Inferior parietal cortex (tissue), 1 donor: Measurements from ENCODE around the gene EMC10.

Source experiments
- DNase-seq: peaks from one replicate; pipeline ENCODE4 v3.0.0-alpha.2; 2016; ENCODE audit errors: extremely low spot score

The EMC10 gene

DNA sequence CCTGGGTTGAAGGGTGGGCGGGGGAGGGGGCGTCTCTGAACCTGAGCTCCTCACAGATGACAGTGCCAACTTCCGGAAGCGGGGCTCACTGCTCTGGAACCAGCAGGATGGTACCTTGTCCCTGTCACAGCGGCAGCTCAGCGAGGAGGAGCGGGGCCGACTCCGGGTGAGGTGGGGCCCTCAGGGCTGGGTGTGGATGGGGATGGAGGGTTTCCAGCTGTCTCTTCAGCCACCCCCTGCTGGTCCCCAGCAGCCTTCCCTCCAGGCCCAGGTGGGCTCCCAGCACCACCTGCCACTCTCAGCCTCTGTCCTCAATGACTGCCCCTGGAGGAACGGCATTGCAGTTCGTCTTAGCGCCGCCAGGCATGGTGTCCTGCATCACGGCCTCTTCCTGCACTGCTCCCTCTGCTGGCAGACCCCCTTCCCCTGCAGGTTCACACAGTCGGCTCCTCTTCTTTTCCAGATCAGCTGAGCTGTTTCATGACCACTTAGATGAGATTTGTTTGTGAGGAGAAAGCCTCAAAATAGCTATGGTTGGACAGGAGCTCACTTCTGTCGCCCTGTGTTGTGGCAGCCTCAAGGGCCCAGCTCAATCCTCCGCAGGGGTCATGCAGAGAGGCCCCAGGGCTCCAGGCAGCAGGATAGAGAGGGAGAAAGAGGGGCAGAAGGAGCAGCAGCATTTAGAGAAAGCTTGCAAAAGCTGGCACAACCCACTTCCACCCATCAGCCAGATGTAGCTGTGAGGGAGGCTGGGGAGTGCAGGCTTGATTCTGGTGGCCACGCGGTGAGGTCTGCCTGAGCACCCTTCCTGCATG, 2.8 kb downstream of the EMC10 start:
- DNase-seq = no peak

DNA sequence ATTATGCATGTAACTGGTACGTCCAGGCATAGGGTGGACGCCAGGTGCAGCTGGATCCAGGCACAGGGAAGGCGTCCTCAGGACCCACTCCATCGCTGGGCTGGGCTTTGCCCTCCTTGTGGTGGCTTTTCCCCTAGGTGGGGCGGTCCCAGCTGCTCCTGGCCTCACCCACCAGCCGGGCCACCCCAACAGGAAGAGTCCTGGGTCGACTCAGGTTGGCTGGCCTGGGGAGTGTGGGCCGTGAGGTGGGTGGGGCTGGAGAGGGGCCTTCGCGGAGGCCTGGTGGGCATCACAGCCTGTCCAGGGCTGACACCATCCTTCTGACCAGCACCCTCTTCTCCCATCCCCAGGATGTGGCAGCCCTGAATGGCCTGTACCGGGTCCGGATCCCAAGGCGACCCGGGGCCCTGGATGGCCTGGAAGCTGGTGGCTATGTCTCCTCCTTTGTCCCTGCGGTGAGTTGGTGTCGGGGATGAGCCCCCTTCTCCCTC, 3.5 kb downstream of the EMC10 start:
- DNase-seq = no peak

DNA sequence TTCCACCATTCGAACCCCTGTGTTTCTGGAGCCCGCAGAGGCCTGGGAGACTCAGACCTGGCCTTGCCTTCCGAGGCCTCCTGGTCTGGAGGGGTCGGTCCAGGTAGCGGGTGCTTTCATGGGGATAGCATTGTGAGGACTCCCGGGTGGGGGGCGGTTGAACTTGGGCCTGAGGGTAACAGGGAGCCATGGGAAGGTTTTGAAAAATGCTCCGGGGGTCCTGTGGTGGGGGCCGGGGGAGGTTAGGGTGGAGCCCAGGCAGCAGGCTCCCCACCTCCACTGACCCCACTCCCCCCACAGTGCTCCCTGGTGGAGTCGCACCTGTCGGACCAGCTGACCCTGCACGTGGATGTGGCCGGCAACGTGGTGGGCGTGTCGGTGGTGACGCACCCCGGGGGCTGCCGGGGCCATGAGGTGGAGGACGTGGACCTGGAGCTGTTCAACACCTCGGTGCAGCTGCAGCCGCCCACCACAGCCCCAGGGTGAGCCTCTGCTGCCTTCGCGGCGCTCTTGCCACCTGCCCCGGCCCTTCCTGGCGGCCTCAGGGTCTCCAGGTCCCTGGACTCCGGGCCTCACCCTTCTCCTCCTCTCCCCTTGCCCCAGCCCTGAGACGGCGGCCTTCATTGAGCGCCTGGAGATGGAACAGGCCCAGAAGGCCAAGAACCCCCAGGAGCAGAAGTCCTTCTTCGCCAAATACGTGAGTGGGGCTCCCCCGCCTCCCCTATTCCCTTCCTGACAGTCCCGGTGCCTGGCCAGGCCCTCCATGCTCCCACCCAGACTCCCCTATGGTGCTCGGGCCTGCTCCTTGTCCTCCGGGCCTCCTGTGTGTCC, 4.2 kb downstream of the EMC10 start:
- DNase-seq = no peak

DNA sequence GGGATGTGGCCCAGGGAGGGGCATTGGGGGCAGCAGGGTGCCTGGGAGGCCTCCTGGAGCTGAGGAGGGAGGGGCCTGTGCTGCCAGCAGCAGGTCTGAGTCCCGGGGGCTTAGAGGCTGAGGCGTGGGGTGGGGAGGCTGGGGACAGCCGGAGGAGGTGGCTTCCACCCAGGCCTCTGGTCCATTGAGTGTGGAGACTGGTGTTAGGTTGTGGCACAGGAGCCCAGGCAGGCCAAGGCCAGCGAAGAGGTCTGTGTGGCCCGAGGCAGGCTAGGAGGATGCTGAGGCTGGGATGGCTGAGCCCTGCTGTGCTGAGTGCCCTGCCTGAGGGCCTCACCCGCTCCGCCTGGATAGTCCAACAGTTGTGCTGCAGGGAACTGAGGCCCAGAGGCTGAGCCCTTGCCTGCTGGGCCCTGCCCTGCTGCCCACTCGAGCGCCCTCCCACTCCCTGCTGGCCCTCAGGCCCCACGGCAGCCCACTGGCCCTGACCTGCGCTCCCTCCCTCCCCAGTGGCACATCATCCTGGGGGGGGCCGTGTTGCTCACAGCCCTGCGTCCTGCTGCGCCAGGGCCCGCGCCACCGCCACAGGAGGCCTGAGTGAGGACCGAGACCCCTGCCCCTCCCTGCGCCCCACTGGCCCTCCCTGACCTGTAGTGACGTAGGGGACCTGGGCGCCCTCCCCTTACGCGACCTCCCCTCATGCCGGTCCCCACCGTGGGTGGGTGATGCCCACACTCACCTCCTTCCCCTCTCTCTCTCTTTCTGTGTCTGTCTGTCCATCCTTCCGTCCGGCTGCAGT, 5.2 kb downstream of the EMC10 start:
- no peak for DNase-seq

DNA sequence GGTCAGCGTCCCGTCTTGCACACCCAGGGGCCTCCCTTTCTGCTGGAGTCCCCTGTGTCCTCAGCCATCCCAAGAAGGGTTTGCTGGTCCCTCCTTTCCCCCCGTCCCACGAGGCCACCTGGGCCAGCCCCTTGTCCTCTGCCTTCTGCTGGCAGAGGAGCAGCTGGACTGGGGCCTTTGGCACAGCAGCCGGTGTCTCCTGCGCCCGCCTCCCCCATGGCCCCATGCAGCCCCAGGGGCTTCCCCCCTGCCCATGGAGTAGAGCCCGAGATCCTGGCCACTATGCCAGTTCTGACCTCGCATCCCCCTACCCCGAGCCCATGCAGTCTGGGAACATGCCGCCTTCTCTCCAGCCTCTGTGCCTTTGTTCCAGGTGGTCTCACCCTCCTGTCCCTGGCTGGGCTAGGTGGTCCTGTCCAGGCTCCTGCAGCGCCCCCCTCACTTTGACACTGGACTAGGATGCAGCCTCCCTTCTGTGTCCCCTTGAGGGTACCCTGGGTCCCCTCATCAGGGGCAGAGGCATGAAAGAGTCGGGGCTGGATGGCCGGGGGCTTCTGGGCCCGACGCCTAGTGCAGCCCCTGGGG, 6.1 kb downstream of the EMC10 start:
- DNase-seq = no peak

DNA sequence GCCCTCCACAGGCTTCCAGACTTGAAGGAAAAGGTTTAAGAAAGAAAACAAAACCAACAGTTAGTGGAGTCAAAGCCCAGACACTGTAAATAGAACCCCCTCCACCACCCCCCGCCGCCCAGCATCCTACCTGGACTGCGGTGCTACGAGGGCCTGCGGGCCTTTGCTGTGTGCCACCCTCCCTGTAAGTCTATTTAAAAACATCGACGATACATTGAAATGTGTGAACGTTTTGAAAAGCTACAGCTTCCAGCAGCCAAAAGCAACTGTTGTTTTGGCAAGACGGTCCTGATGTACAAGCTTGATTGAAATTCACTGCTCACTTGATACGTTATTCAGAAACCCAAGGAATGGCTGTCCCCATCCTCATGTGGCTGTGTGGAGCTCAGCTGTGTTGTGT, 6.6 kb downstream of the EMC10 start:
- DNase-seq = no peak

DNA sequence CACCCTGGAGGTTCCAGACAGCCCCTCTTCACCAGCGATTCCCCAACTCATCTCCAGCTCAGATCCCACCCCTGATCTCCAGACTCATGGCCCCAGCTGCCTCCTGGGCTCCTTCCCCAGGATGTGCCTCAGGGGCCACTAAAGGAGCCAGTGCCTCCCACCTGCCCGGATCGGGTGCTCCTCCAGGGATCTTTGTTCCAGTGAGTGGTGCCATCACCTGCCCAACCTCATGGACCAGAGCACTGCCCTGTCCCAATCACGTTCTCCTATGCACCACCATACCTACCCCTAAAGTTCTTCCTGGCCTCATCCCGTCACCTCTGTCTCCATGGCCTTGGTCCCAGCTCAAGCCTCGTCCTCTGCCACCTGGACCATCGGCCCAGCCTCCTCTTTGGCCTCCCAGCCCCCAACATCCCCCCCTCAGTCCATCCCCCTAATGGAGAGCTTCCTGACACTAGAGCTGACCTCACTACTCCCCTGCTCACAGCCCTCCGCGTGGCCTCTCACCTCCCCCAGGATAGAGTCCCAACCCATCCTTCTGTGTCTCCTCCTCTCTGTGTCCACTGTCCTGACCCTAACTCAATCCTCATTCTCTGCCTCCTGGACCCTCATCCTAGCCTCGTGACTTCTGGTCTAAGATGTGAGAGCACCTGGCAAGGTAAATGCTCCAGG, 9.1 kb downstream of the EMC10 start:
- no peak for DNase-seq

DNA sequence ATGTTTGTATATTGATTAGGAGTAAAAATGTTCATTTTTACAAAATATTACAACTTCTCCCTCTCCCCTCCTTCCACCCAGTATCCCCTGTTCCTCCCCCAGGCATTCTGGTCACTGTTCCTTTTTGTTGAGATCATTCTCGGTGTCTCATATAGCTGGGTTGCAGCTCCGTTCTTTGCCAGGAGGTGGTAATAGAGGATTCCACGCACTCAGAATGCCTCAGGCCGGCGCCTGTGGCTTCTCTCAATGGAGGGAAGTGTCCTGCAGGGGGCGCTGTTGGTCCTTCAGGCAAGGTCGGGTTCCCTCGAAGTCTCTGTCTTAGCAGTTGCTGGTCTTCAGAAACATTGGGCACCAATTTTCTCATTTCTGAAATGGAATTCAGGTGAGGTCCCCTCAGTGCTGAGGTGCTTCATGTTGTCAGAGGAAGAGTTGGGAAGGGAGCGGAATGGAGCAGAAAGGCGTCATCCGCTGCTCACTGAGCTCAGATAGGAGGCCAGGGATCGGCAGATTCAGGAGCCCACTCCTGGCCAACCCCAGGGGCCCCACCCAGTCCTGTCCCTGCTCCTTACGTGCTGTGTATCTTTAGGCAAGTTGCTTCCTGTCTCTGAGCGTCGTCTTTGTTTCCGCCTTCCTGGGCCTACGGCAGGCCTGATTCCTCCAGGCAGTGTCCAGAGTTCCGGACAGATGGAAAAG, 10.7 kb downstream of the EMC10 start:
- DNase-seq = no peak

DNA sequence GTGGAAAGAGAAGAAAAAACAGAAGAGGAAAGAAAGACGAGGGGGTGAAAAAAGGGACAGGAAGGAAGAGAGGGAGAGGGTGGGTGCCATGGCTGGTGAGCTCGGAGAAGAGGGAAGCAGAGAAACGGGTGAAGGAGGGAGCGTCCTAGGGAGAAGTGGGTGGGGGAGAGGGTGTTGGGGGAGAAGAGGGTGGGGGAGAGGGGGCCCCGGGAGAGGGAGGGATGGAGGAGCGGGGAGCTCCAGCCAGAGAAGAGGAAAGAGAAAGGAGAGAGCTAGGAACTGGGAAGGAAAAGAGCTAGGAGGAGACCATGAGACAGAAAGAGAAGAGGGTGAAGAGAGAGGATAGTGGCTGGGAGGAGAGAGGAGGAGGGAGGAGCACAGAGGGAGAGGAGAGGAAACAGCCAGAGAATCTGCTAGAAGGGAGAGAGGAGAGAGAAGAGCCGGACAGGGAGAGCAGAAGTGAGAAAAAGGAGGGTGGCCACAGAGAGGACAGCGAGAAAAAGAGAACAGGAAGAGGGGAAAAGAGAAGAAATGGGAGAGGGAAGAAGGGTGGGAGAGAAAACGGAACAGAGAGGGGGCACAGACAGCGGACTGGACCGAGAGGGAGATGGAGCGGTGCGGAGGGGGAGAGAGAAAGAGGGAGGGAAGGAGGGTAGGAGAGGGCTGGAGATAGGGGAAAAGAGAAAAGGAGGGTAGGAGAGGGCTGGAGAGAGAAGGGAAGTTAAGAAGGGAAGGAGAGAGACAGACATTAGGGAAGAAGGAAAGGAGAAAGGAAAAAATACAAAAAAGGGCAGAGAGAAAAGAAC, 12.3 kb downstream of the EMC10 start:
- DNase-seq = no peak

DNA sequence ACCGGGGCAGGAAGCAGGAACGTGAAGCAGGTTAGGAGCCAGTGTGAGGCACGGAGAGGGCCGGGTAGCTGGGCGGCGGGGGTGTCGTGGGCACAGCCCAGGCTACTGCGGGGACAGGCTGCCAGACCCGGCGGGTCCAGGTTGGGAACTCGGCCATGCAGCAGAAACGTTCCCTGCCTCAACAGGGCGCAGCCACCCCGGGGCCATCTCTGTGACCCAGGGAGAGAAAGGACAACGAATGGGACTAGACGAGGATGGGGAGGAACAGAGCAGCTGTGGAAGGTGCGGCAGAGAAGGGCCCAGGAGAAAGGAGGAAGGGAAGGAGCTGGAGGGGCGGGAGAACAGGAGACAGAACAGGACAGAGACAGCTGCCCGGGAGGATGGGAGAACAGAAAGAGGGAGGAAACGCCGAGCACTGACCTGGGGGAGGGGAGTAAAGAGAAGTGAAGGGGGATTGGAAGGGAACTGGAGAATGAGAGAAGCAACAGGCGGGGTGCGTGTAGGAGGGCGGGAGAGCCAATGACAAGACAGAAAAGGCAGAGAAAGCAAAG, 13.2 kb downstream of the EMC10 start:
- no peak for DNase-seq

DNA sequence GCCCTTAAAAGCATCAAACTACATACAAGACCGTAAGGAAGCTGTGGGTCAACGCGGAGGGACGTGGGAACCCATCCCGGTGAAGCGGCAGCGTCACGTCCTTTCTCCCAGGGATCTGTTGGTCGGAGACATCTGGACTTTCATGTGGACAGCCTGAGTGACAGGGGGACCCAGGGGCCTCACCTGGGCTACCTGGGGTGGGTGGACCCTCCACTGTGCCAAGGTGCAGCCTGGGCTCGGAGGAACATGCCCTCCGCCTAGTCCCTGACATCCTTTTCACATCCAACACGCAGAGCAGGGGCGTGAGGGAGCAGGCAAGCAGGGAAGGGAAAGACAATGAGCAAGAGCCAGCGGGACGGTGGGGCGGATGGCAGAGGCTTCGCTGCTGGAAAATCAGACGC, 14.1 kb downstream of the EMC10 start:
- no peak for DNase-seq

DNA sequence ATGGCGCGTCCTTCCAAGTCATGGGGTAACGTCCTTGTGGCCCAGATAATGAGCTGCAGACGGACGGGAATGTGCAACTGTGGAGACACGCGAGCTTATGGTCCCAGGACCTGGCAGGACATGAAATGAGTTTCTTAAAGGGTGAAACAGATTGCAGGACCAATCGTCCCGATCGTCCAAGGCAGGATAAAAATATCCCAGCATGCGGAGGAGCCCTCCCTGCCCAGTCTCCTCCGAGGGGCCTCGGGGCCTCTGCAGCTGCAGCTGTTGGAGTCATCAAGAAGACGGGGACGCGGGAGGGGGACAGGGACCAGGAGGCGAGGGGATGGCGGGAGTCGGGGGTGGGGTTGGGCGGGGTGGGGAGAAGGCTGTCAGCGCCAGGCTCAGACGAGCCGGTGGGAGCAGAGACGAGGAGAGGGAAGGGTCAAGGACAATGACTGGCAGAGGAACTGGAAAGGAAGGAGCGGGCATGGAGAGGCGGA, 14.7 kb downstream of the EMC10 start:
- no peak for DNase-seq

DNA sequence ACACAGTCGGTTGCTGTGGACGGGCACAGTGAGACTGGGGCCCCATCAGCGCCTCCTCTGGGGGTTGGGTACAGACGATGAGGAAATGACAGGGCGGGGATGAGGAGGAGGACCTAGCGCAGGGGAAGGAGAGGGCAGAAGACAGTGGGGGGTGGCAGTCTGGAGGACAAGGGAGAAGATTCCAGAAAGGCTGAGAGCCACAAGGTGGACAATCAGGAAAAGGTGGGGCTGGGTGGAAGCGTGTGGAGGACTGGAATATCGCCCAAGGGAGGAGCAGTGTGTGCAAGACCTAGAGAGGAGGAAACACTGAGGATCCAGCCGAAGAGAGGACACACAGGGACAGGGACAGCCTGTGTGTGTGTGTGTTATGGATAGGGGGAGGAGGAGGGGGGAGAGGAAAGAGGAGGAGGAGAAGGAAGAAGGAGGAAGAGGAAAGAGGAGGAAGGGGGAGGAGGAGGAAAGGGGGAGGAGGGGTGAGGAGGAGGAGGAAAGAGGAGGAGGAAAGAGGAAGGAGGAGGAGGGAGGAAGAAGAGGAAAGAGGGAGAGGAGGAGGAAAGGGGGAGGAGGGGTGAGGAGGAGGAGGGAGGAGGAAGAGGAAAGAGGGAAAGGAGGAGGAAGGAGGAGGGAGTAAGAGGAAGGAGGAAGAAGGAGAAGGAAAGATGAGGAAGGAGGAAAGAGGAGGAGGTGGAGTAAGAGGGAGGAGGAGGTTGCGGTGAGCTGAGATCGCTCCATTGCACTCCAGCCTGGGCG, 16.2 kb downstream of the EMC10 start:
- DNase-seq = no peak

DNA sequence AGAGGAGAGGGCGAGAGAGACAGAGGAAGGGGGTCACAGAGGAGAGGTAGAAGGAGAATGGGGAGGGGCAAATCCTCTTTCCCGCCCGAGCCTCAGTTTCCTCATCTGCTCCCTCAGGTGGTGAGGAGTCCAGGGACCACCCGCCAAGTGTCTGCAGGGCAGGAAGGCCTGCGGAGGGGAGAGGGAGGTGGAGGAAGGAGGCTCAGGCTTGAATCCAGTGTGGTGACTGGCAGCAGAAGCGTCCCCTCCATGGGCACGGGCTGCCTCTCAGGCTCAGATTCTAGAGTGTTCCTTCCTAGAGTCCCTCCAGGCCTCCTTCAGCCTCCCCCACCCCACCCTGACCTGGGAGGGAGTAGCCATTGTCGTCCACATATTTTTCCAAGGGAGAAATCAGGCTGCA, 16.9 kb downstream of the EMC10 start:
- DNase-seq = no peak

DNA sequence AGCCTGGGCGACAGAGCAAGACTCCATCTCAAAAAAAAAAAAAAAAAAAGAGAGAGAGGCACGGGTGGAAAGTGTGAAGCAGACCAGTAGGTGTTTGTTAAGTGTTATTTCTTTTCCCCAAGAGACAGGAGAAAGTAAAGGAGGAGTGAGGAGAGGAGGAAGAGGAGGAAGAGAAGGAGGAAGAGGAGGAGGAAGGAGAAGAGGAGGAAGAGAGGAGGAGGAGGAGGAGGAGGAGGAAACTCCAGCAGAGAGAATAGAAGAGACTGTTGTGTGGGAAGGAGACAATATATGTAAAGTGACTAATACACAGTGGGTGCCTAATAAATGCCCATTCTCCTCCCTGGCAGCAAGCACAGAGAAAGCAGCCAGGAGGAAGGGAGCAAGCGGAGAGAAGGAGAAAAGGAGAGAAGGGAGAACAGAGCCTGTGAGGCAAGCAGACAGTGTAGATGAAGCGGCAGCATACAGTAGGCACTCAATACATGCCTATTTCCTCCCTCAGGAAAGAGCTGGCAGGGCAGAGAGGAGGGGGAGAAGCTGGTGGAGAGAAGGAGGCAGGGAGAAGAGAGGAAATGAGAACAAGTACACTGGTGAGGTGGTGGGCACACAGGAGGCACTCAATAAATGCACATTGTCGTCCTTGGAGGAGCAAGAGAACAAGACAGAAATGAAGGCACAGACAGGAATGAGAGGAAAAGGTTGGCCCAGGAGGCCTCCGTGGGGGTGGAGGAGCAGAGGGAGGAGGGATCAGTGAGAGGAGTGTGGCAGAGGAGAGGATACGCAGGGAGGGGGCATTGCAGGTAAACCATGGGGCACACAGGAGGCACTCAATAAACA, 18.1 kb downstream of the EMC10 start:
- DNase-seq = no peak

DNA sequence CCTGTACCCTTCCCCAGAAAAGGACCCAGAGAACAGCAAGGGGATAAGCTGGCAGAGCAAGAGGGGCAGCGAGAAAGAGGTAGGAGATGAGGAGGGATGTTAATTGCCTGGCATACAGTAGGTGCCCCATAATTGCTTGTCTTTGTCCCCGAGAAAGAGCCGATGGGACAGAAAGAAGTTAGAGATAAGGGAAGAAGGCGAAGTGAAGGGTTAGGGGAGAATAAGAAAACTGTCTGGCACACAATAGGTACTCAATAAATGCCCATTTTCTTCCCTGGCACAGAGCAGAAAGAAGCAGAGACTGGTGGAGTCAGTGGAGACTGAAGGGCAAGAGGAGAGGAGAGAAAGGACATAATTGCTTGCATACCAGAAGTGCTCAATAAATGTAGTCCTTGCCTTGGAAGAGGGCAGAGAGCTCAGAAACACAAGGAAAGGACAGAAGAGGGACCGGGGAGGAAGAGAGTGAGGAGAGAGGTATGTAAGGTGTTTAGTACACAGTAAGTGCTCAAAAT, 18.8 kb downstream of the EMC10 start:
- no peak for DNase-seq
